Tibial nerve (tissue), 3 donors: ENCODE results near the gene MEFV.

ENCODE experiments used
- EP300 ChIP-seq, 2 donors: sonication (generic); formaldehyde crosslinking; IDR thresholded peaks; one replicate each; pipeline ENCODE4 v1.6.1; 2017; ENCODE audit warnings: antibody characterized with exemption in 2 of 2, mild to moderate bottlenecking in 1 of 2
- POLR2A ChIP-seq, 2 donors: fragments of 450-650 bp; IDR thresholded peaks; one replicate each; pipeline ENCODE4 v1.6.1; 2017; ENCODE audit warnings: antibody characterized with exemption in 2 of 2, mild to moderate bottlenecking in 2 of 2, moderate library complexity in 2 of 2

DNA sequence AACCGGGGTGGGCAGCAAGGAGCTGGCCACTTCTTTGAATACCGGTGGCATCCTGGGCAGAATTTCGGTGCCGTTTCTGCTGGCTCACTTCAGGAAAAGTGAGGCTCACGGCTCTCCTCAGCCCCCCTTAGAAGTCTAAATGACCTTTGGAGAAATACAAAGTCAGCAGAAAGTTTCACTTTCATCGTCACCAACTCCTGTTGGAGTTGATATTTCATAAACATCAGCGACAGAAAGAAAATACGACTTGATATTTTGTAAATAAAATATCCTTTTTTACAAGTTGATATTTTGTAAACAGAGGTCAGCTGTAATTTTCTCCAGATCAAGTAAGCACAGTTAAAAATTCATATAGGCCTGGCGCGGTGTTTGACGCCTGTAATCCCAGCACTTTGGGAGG, 49.6 kb upstream of the MEFV start:
- no peak for TF ChIP-seq EP300 (IDR thresholded peaks at IDR 0.05)
- TF ChIP-seq POLR2A (IDR thresholded peaks at IDR 0.05), result no peak
